Naive thymus-derived CD4-positive, alpha-beta T cell (primary cell): ENCODE measurements around the gene TRPM4. TPM values are rescaled to one million over a fixed set of nuclear protein-coding genes. Genes with fewer than 3 reads are reported as not detected.
A peak's percentile ranks its signal among the peaks of the same experiment; 100 is the strongest.
"Not testable (repeated sequence)": the region's sequence is repeated elsewhere in the genome, so short reads cannot be mapped to it uniquely, and the experiment has no call there.

ENCODE experiments used
- ATAC-seq: fragments of 150-1000 bp; cut with Tn5 transposase; 2 replicates; pipeline ENCODE4 v1.10.0; 2021; ENCODE audit warnings: mild to moderate bottlenecking, moderate library complexity
- CTCF ChIA-PET: fragments of 350-600 bp; sonication (Branson Sonifier 250); formaldehyde crosslinking; loops from one replicate; lab custom pipeline; 2021; ENCODE audit warnings: antibody characterized with exemption; lab: Charles Lee
- POLR2A ChIA-PET: fragments of 350-600 bp; sonication (Branson Sonifier 250); formaldehyde crosslinking; loops from one replicate; lab custom pipeline; 2021; ENCODE audit warnings: antibody characterized with exemption, inconsistent platforms; lab: Charles Lee
- DNase-seq, 9 donors: peaks; one replicate each; pipeline versions ENCODE4 v3.0.0 to v3.0.0-alpha.2; 2020 to 2022; ENCODE audit warnings: mixed read lengths in 1 of 9
- H3K27ac ChIP-seq: one replicate; pipeline ENCODE4 v1.7.0; 2013; ENCODE audit warnings: mild to moderate bottlenecking, low read depth, low read length, moderate library complexity
- H3K27me3 ChIP-seq, 2 donors: one replicate each; pipeline ENCODE4 v1.7.0; 2013; ENCODE audit warnings: low read length in 2 of 2, mild to moderate bottlenecking in 2 of 2, moderate library complexity in 2 of 2; ENCODE audit not compliant: control insufficient read depth in 2 of 2, insufficient read depth in 2 of 2
- H3K36me3 ChIP-seq, 3 experiments: 1 replicate in 2 of 3; 2 replicates in 1 of 3; pipeline ENCODE4 v1.7.0; 2013; ENCODE audit warnings: low read length in 3 of 3, mild to moderate bottlenecking in 3 of 3, moderate library complexity in 1 of 3; ENCODE audit not compliant: insufficient read depth in 3 of 3, control insufficient read depth in 2 of 3
- H3K4me1 ChIP-seq, 2 donors: one replicate each; pipeline ENCODE4 v1.7.0; 2013; ENCODE audit warnings: low read length in 2 of 2, mild to moderate bottlenecking in 2 of 2, moderate library complexity in 1 of 2; ENCODE audit not compliant: control insufficient read depth in 2 of 2, insufficient read depth in 2 of 2
- H3K4me3 ChIP-seq: 2 replicates; pipeline ENCODE4 v1.7.0; 2013; ENCODE audit warnings: mild to moderate bottlenecking, low read length
- H3K9me3 ChIP-seq, 3 experiments: 1 replicate in 2 of 3; 2 replicates in 1 of 3; pipeline ENCODE4 v1.7.0; 2013; ENCODE audit warnings: low read length in 3 of 3; ENCODE audit not compliant: control insufficient read depth in 2 of 3
- H3K27ac Mint-ChIP-seq, 9 donors: one replicate each; pipeline ENCODE4 v1.8.0; 2020 to 2022; ENCODE audit warnings: mixed read lengths in 9 of 9, mild to moderate bottlenecking in 8 of 9, moderate library complexity in 5 of 9, inconsistent platforms in 2 of 9
- H3K27me3 Mint-ChIP-seq, 5 donors: one replicate each; pipeline ENCODE4 v1.8.0; 2021 to 2022; ENCODE audit warnings: mixed read lengths in 5 of 5, mild to moderate bottlenecking in 1 of 5
- H3K36me3 Mint-ChIP-seq, 5 donors: one replicate each; pipeline ENCODE4 v1.8.0; 2020 to 2022; ENCODE audit warnings: mixed read lengths in 5 of 5, mild to moderate bottlenecking in 3 of 5, inconsistent platforms in 1 of 5
- H3K4me1 Mint-ChIP-seq, 7 donors: one replicate each; pipeline ENCODE4 v1.8.0; 2020 to 2022; ENCODE audit warnings: mixed read lengths in 7 of 7, mild to moderate bottlenecking in 3 of 7, inconsistent platforms in 1 of 7
- H3K4me3 Mint-ChIP-seq, 10 donors: one replicate each; pipeline ENCODE4 v1.8.0; 2020 to 2022; ENCODE audit warnings: mild to moderate bottlenecking in 10 of 10, mixed read lengths in 10 of 10, moderate library complexity in 6 of 10, inconsistent platforms in 2 of 10
- H3K9me3 Mint-ChIP-seq, 11 donors: one replicate each; pipeline ENCODE4 v1.8.0; 2020 to 2022; ENCODE audit warnings: mixed read lengths in 11 of 11, mild to moderate bottlenecking in 4 of 11, inconsistent platforms in 1 of 11, moderate library complexity in 1 of 11
- intact Hi-C, 2 donors: fragments of 100-400 bp; cut with micrococcal nuclease; formaldehyde crosslinking; loops; one replicate each; pipeline ENCODE4 v1.15.1; 2023
- polyA plus RNA-seq, 2 donors: library from polyadenylated mRNA; unstranded; fragments of 300-500 nt; fragmentation: Illumina TruSeq; gene quantifications; one replicate each; pipeline ENCODE4 v1.2.3, GENCODE V29; 2021
- total RNA-seq, 6 experiments: library from RNA in 5 of 6; stranded (reverse) in 5 of 6; gene quantifications; 1 replicate in 5 of 6; 2 replicates in 1 of 6; pipeline ENCODE4 v1.2.3 and lab custom pipeline; 2021 to 2026

Gene TRPM4
- total and polyA plus RNA-seq, 7 experiments from 2014 or later, result 0.13 to 3.2 (median 0.85) TPM; not detected in 2

- Histone ChIP-seq H3K27me3 (no peaks in the 10 kb centered on the region), H3K9me3 (no peaks in the 10 kb centered on the region), H3K27ac (peak within 1 kb of the TSS; percentile 92), H3K4me1 (peaks cover 13 to 16% of the 10 kb centered on the region in 2 donors), H3K4me3 (peak within 1 kb of the TSS; percentile 83), H3K36me3 (peaks cover 0 to 4% (median 0%) of the 10 kb centered on the region in 3 experiments)
- Mint-ChIP-seq H3K36me3 (no peaks in the 10 kb centered on the region), H3K4me1 (peaks cover 25 to 43% (median 39%) of the 10 kb centered on the region in 7 donors), H3K4me3 (peak within 1 kb of the TSS; percentile 83 to 91 (median 88)), H3K27me3 (peaks cover 0 to 27% (median 0%) of the 10 kb centered on the region in 5 donors), H3K9me3 (no peaks in the 10 kb centered on the region), H3K27ac (peak within 1 kb of the TSS; percentile 89 to 95 (median 93))
- intact Hi-C loops, result loop anchor here (1.0 to 10.0 kb wide), 17 partner anchors 10 to 909 kb away; partner anchors contain the start of genes SNRNP70 (in 2 of the 2), ALDH16A1 (in 1 of the 2), BCL2L12 (in 1 of the 2) and DBP (in 1 of the 2)
- ChIA-PET CTCF (interaction anchor here (0.6 to 1.1 kb wide), 3 partner anchors 19 to 32 kb away, joined by 4 to 5 read pairs (median 4); no protein-coding TSS in a partner anchor), POLR2A (interaction anchor here (0.6 to 1.3 kb wide), 4 partner anchors 9 to 380 kb away, joined by 3 to 4 read pairs (median 3); no protein-coding TSS in a partner anchor)
- DNase-seq (peak; percentile 93 to 98 (median 97)), ATAC-seq (peak; percentile 91)
Observed at GRCh38 chr19:49118565-49119410, 38.8 kb upstream of the TRPM4 start, which contains the start of gene C19orf73. Gene C19orf73 (minus strand): TSS chr19:49119143. CDS start chr19:49119022, 121 bp downstream.

DNA sequence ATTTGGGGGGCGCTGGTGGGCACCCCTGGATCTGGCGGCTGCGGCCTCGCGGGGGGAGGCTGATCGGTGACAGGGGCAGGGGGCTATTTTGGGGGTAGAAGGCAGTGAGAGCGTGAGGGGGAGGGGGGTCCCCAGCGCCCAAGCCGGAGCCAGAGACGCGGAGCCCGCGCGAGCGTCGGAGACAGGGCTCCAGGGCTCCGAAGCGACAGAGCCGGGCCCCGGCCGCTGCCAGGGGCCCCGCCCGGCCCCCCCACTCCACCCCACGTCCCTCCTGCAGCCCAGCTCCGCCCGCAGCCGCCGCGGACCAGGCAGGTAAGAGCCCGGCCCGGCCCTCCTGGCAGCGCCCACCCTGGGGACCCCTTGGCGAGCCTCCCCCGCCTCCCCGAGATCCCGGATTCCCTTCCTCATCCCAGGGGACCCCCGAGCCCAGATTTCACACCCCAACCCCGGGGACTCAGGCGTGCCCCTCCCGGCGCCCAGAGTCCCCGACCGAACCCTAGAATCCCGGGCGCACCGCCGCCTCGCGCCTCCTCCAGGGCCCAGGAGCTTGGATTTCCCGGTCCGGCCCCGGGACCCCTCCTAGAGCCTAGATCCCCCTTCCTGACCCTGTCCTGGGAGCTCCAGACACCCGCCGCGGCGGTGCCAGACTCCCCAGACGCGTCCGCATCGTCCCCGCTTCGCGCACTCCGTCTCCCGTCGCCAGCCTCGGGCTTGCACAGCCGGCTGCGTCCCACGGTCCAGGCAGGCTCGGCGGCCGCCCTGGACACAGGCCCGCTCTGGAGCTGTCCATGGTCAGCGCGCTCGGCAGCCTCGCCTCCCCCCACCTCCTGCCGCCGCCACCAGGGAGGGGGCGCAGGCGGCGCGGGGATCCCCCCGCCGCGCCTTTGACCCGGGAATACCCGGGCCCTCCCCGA lies 37.9 kb upstream of the TRPM4 start, which contains the start of gene PPFIA3:
TSS of gene PPFIA3 (plus strand) at position 134 of the 914 bp plus-strand sequence. CDS start 8,330 bp downstream, outside the sequence.
- H3K4me1 Mint-ChIP-seq, result peaks cover 22 to 41% (median 36%) of the 10 kb centered on the region in 7 donors
- H3K36me3 Mint-ChIP-seq, result no peaks in the 10 kb centered on the region
- CTCF ChIA-PET, result interaction anchor here (0.7 kb wide), 1 partner anchor 13 kb away, joined by 3 read pairs; no protein-coding TSS in a partner anchor
- Histone ChIP-seq H3K36me3 (peaks cover 0 to 2% (median 0%) of the 10 kb centered on the region in 3 experiments), H3K4me3 (peak within 1 kb of the TSS; percentile 83), H3K27me3 (no peaks in the 10 kb centered on the region), H3K4me1 (peaks cover 11 to 14% of the 10 kb centered on the region in 2 donors), H3K9me3 (no peaks in the 10 kb centered on the region), H3K27ac (peak within 1 kb of the TSS; percentile 92)
- H3K27ac Mint-ChIP-seq, result peak within 1 kb of the TSS; percentile 89 to 95 (median 93)
- POLR2A ChIA-PET, result interaction anchor here (0.6 kb wide), 2 partner anchors 8 to 214 kb away, joined by 3 read pairs; no protein-coding TSS in a partner anchor
- peak within 1 kb of the TSS; percentile 83 to 91 (median 88) for H3K4me3 Mint-ChIP-seq
- no peaks in the 10 kb centered on the region for H3K9me3 Mint-ChIP-seq
- intact Hi-C loops, result loop anchor here (1.0 to 10.0 kb wide), 17 partner anchors 9 to 908 kb away; partner anchors contain the start of genes SNRNP70 (in 2 of the 2), ALDH16A1 (in 1 of the 2), BCL2L12 (in 1 of the 2) and DBP (in 1 of the 2)
- peaks cover 0 to 31% (median 0%) of the 10 kb centered on the region in 5 donors for H3K27me3 Mint-ChIP-seq
- DNase-seq, result peak in 2 of 9 donors; percentile 22 to 33
- no peak for ATAC-seq

- H3K4me3 ChIP-seq, result no peak overlapping the region
- POLR2A ChIA-PET, result interaction anchor here (0.6 to 0.7 kb wide), 2 partner anchors 127 to 213 kb away, joined by 3 read pairs; partner anchors contain the start of genes GYS1 and RUVBL2
- peak overlapping the region in 3 of 9 donors; percentile 5 to 76 (median 47) for H3K27ac Mint-ChIP-seq
Observed at GRCh38 chr19:49120325-49120683, 37.3 kb upstream of the TRPM4 start.

GRCh38 chr19:49120868-49121267 lies 36.7 kb upstream of the TRPM4 start:
- Histone ChIP-seq H3K36me3 (no peaks in the 10 kb centered on the region), H3K4me3 (no peak overlapping the region), H3K27ac (no peak overlapping the region), H3K27me3 (no peaks in the 10 kb centered on the region), H3K4me1 (peaks cover 7 to 8% of the 10 kb centered on the region in 2 donors), H3K9me3 (no peaks in the 10 kb centered on the region)
- POLR2A ChIA-PET, result interaction anchor here (0.7 kb wide), 1 partner anchor 127 kb away, joined by 3 read pairs; the partner anchor contains the start of genes GYS1 and RUVBL2
- intact Hi-C loops, result no loop called here
- Mint-ChIP-seq H3K36me3 (no peaks in the 10 kb centered on the region), H3K4me1 (peaks cover 15 to 34% (median 31%) of the 10 kb centered on the region in 7 donors), H3K4me3 (peak overlapping the region; percentile 70 to 91 (median 80)), H3K27ac (peak overlapping the region in 5 of 9 donors; percentile 5 to 47 (median 39)), H3K9me3 (no peaks in the 10 kb centered on the region), H3K27me3 (peaks cover 0 to 31% (median 0%) of the 10 kb centered on the region in 5 donors)
- CTCF ChIA-PET, result interaction anchor here (0.5 to 1.2 kb wide), 2 partner anchors 15 to 390 kb away, joined by 3 to 4 read pairs; no protein-coding TSS in a partner anchor
- ATAC-seq (no peak), DNase-seq (no peak)

More at GRCh38 chr19:49120325-49120683, 37.3 kb upstream of the TRPM4 start:
- peaks cover 18 to 38% (median 33%) of the 10 kb centered on the region in 7 donors for H3K4me1 Mint-ChIP-seq
- Histone ChIP-seq H3K9me3 (no peaks in the 10 kb centered on the region), H3K27ac (no peak overlapping the region), H3K36me3 (no peaks in the 10 kb centered on the region), H3K27me3 (no peaks in the 10 kb centered on the region), H3K4me1 (peaks cover 8 to 9% of the 10 kb centered on the region in 2 donors)
- DNase-seq, result no peak
- peak overlapping the region; percentile 70 to 91 (median 80) for H3K4me3 Mint-ChIP-seq
- CTCF ChIA-PET, result interaction anchor here (0.5 kb wide), 1 partner anchor 391 kb away, joined by 4 read pairs; no protein-coding TSS in a partner anchor
- intact Hi-C loops, result no loop called here
- no peak for ATAC-seq
- H3K36me3 Mint-ChIP-seq, result no peaks in the 10 kb centered on the region
- no peaks in the 10 kb centered on the region for H3K9me3 Mint-ChIP-seq
- peaks cover 0 to 31% (median 0%) of the 10 kb centered on the region in 5 donors for H3K27me3 Mint-ChIP-seq

DNA sequence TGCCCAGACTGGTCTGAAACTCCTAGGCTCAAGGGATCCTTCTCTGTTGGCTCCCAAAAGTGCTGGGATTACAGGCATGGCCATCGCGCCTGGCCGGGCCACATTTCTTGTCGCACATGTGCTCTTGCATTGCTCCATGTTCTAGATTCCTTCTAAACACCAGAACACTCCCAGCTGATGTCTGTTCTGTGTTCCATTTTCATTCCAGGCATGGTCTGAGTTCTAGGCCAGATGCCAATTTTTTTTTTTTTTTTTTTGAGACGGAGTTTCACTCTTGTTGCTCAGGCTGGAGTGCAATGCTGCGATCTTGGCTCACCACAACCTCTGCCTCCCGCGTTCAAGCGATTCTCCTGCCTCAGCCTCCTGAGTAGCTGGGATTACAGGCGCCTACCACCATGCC lies 35.8 kb upstream of the TRPM4 start:
- CTCF ChIA-PET, result interaction anchor here (0.7 to 1.2 kb wide), 2 partner anchors 16 to 879 kb away, joined by 3 to 4 read pairs; no protein-coding TSS in a partner anchor
- intact Hi-C loops, H3K4me3 ChIP-seq, H3K9me3 Mint-ChIP-seq, H3K4me1 ChIP-seq, H3K27ac Mint-ChIP-seq, H3K9me3 ChIP-seq, POLR2A ChIA-PET, H3K27me3 ChIP-seq, H3K36me3 Mint-ChIP-seq, H3K27ac ChIP-seq, H3K36me3 ChIP-seq, ATAC-seq, DNase-seq: not testable (repeated sequence)
- peaks cover 0 to 31% (median 0%) of the 10 kb centered on the region in 5 donors for H3K27me3 Mint-ChIP-seq
- peak overlapping the region in 1 of 10 donors; percentile 51 for H3K4me3 Mint-ChIP-seq
- H3K4me1 Mint-ChIP-seq, result peaks cover 15 to 26% (median 23%) of the 10 kb centered on the region in 7 donors
